Left kidney (tissue), 1 donor: ENCODE results near the gene SHCBP1L. TPM values are rescaled to one million over a fixed set of nuclear protein-coding genes. Genes with fewer than 3 reads are reported as not detected.

ENCODE experiments used
- polyA plus RNA-seq: library from polyadenylated mRNA; unstranded; fragments of 120-200 nt; gene quantifications from one replicate; pipeline ENCODE4 v1.2.1, GENCODE V29; 2013; ENCODE audit not compliant: insufficient read length

Gene SHCBP1L
- polyA plus RNA-seq, 1 donor: 0.55 TPM

Other genes with a start within 250 kb of the SHCBP1L start
- gene NPL, start 163.4 kb downstream of the SHCBP1L start, polyA plus RNA-seq: 9.0 TPM
- 298 TPM for gene DHX9, start 113.8 kb downstream of the SHCBP1L start, polyA plus RNA-seq
- 297 TPM for gene LAMC1, start 70.3 kb upstream of the SHCBP1L start, polyA plus RNA-seq
- gene LAMC2, start 233.1 kb upstream of the SHCBP1L start, polyA plus RNA-seq: 7.1 TPM